Activated CD8-positive, alpha-beta memory T cell treated with anti-CD3 and anti-CD28 coated beads, Interleukin-2, amount 10 ng/mL, durations not matched to agents 7 days and 5 days (primary cell): ENCODE data around the gene NARS2. TPM values are rescaled to one million over a fixed set of nuclear protein-coding genes. Genes with fewer than 3 reads are reported as not detected.
A peak's percentile ranks its signal among the peaks of the same experiment; 100 is the strongest.
"Not testable (repeated sequence)": the region's sequence is repeated elsewhere in the genome, so short reads cannot be mapped to it uniquely, and the experiment has no call there.

ENCODE experiments used
- ATAC-seq: fragments of 150-1000 bp; cut with Tn5 transposase; one replicate; pipeline ENCODE4 v1.10.0; 2021; ENCODE audit warnings: moderate library complexity
- CTCF ChIA-PET: fragments of 350-600 bp; sonication (Branson Sonifier 250); formaldehyde crosslinking; loops from one replicate; lab custom pipeline; 2021; ENCODE audit warnings: antibody characterized with exemption; lab: Charles Lee
- DNase-seq: peaks from one replicate; pipeline ENCODE4 v3.0.0-alpha.2; 2020
- H3K27ac Mint-ChIP-seq: one replicate; pipeline ENCODE4 v1.8.0; 2021; ENCODE audit warnings: mild to moderate bottlenecking, mixed read lengths
- H3K27me3 Mint-ChIP-seq: one replicate; pipeline ENCODE4 v1.8.0; 2021; ENCODE audit warnings: mixed read lengths
- H3K36me3 Mint-ChIP-seq: one replicate; pipeline ENCODE4 v1.8.0; 2021; ENCODE audit warnings: mild to moderate bottlenecking, mixed read lengths
- H3K4me1 Mint-ChIP-seq: one replicate; pipeline ENCODE4 v1.8.0; 2021; ENCODE audit warnings: mixed read lengths
- H3K4me3 Mint-ChIP-seq: one replicate; pipeline ENCODE4 v1.8.0; 2021; ENCODE audit warnings: mild to moderate bottlenecking, moderate library complexity, mixed read lengths
- H3K9me3 Mint-ChIP-seq: one replicate; pipeline ENCODE4 v1.8.0; 2022; ENCODE audit warnings: low read depth, mixed read lengths
- total RNA-seq, 2 experiments: library from RNA; stranded (reverse); gene quantifications; one replicate each; pipeline ENCODE4 v1.2.3, GENCODE V29; 2021

The NARS2 gene
- 10 to 100 TPM; 20.0 TPM for total RNA-seq

GRCh38 chr11:78574386-78575381, at the start of gene NARS2:
Gene NARS2 (minus strand): TSS chr11:78574864. CDS start chr11:78574488, 376 bp downstream.
- ATAC-seq (peak; percentile 98), DNase-seq (peak; percentile 99)
- Mint-ChIP-seq H3K4me1 (peaks cover 24% of the 10 kb centered on the region), H3K9me3 (no peaks in the 10 kb centered on the region), H3K4me3 (peak within 1 kb of the TSS; percentile 98), H3K36me3 (peaks cover 15% of the 10 kb centered on the region), H3K27ac (peak within 1 kb of the TSS; percentile 95), H3K27me3 (peaks cover 5% of the 10 kb centered on the region)
- CTCF ChIA-PET = interaction anchor here (0.8 to 3.2 kb wide), 11 partner anchors 10 to 496 kb away, joined by 3 to 36 read pairs (median 4); partner anchors contain the start of genes ALG8 and GAB2

- Mint-ChIP-seq H3K27ac (no peak overlapping the region), H3K27me3 (peaks cover 14% of the 10 kb centered on the region), H3K4me3 (no peak overlapping the region), H3K36me3 (no peaks in the 10 kb centered on the region), H3K9me3 (peaks cover 9% of the 10 kb centered on the region), H3K4me1 (no peaks in the 10 kb centered on the region)
- DNase-seq (no peak), ATAC-seq (no peak)
- CTCF ChIA-PET = no interaction called here
Measured at GRCh38 chr11:78622666-78623065, 48.0 kb upstream of the NARS2 start.

GRCh38 chr11:78620159-78620558, 45.5 kb upstream of the NARS2 start:
- Mint-ChIP-seq H3K36me3 (no peaks in the 10 kb centered on the region), H3K4me1 (no peaks in the 10 kb centered on the region), H3K27me3 (peaks cover 9% of the 10 kb centered on the region), H3K27ac (no peak overlapping the region), H3K4me3 (no peak overlapping the region), H3K9me3 (peaks cover 9% of the 10 kb centered on the region)
- DNase-seq = no peak
- no peak for ATAC-seq
- CTCF ChIA-PET = no interaction called here

- H3K36me3 Mint-ChIP-seq = no peaks in the 10 kb centered on the region
- CTCF ChIA-PET = interaction anchor here (1.4 kb wide), 1 partner anchor 30 kb away, joined by 5 read pairs; no protein-coding TSS in a partner anchor
- no peak overlapping the region for H3K27ac Mint-ChIP-seq
- no peak for ATAC-seq
- peaks cover 19% of the 10 kb centered on the region for H3K27me3 Mint-ChIP-seq
- H3K4me3 Mint-ChIP-seq = no peak overlapping the region
- H3K4me1 Mint-ChIP-seq = no peaks in the 10 kb centered on the region
- peaks cover 9% of the 10 kb centered on the region for H3K9me3 Mint-ChIP-seq
- no peak for DNase-seq
Measured at GRCh38 chr11:78615724-78616123, 41.1 kb upstream of the NARS2 start.

- DNase-seq = no peak
- no peak overlapping the region for H3K4me3 Mint-ChIP-seq
- H3K27ac Mint-ChIP-seq = no peak overlapping the region
- H3K4me1 Mint-ChIP-seq = no peaks in the 10 kb centered on the region
- no peaks in the 10 kb centered on the region for H3K9me3 Mint-ChIP-seq
- ATAC-seq = no peak
- no peaks in the 10 kb centered on the region for H3K36me3 Mint-ChIP-seq
- CTCF ChIA-PET = no interaction called here
- H3K27me3 Mint-ChIP-seq = peaks cover 19% of the 10 kb centered on the region
Measured at GRCh38 chr11:78613378-78613813, 38.7 kb upstream of the NARS2 start.

GRCh38 chr11:78612721-78613377, 38.2 kb upstream of the NARS2 start:
- DNase-seq (no peak), ATAC-seq (no peak)
- no peaks in the 10 kb centered on the region for H3K9me3 Mint-ChIP-seq
- no peak overlapping the region for H3K27ac Mint-ChIP-seq
- CTCF ChIA-PET = no interaction called here
- no peak overlapping the region for H3K4me3 Mint-ChIP-seq
- peaks cover 19% of the 10 kb centered on the region for H3K27me3 Mint-ChIP-seq
- no peaks in the 10 kb centered on the region for H3K36me3 Mint-ChIP-seq
- H3K4me1 Mint-ChIP-seq = no peaks in the 10 kb centered on the region

- H3K4me1 Mint-ChIP-seq, H3K36me3 Mint-ChIP-seq, ATAC-seq, H3K27ac Mint-ChIP-seq, DNase-seq, H3K4me3 Mint-ChIP-seq, H3K9me3 Mint-ChIP-seq: not testable (repeated sequence)
- H3K27me3 Mint-ChIP-seq = peaks cover 17% of the 10 kb centered on the region
- CTCF ChIA-PET = interaction anchor here (1.0 kb wide), 1 partner anchor 22 kb away, joined by 3 read pairs; no protein-coding TSS in a partner anchor
Measured at GRCh38 chr11:78609321-78609720, 34.7 kb upstream of the NARS2 start.

GRCh38 chr11:78607696-78608095, 33.0 kb upstream of the NARS2 start:
- H3K27ac Mint-ChIP-seq = no peak overlapping the region
- H3K9me3 Mint-ChIP-seq = no peaks in the 10 kb centered on the region
- CTCF ChIA-PET = no interaction called here
- ATAC-seq = no peak
- no peak overlapping the region for H3K4me3 Mint-ChIP-seq
- H3K36me3 Mint-ChIP-seq = no peaks in the 10 kb centered on the region
- H3K27me3 Mint-ChIP-seq = peaks cover 10% of the 10 kb centered on the region
- DNase-seq = no peak
- H3K4me1 Mint-ChIP-seq = no peaks in the 10 kb centered on the region

- Mint-ChIP-seq H3K9me3 (no peaks in the 10 kb centered on the region), H3K27ac (no peak overlapping the region), H3K4me3 (no peak overlapping the region), H3K4me1 (no peaks in the 10 kb centered on the region), H3K27me3 (peaks cover 18% of the 10 kb centered on the region), H3K36me3 (no peaks in the 10 kb centered on the region)
- ATAC-seq = no peak
- CTCF ChIA-PET = no interaction called here
- DNase-seq = no peak
Measured at GRCh38 chr11:78606667-78607066, 32.0 kb upstream of the NARS2 start.

GRCh38 chr11:78605296-78605695, 30.6 kb upstream of the NARS2 start:
- peaks cover 30% of the 10 kb centered on the region for H3K27me3 Mint-ChIP-seq
- CTCF ChIA-PET = no interaction called here
- no peak overlapping the region for H3K27ac Mint-ChIP-seq
- no peak overlapping the region for H3K4me3 Mint-ChIP-seq
- DNase-seq (no peak), ATAC-seq (no peak)
- H3K9me3 Mint-ChIP-seq = no peaks in the 10 kb centered on the region
- no peaks in the 10 kb centered on the region for H3K36me3 Mint-ChIP-seq
- H3K4me1 Mint-ChIP-seq = no peaks in the 10 kb centered on the region

GRCh38 chr11:78603792-78604191, 29.1 kb upstream of the NARS2 start:
- Mint-ChIP-seq H3K9me3 (no peaks in the 10 kb centered on the region), H3K4me1 (no peaks in the 10 kb centered on the region), H3K27me3 (peaks cover 44% of the 10 kb centered on the region), H3K27ac (no peak overlapping the region), H3K36me3 (no peaks in the 10 kb centered on the region), H3K4me3 (no peak overlapping the region)
- CTCF ChIA-PET = no interaction called here
- ATAC-seq = no peak
- no peak for DNase-seq

GRCh38 chr11:78602771-78603170, 28.1 kb upstream of the NARS2 start:
- H3K36me3 Mint-ChIP-seq, H3K9me3 Mint-ChIP-seq, H3K4me1 Mint-ChIP-seq, ATAC-seq, H3K4me3 Mint-ChIP-seq, CTCF ChIA-PET, DNase-seq, H3K27ac Mint-ChIP-seq: not testable (repeated sequence)
- peaks cover 51% of the 10 kb centered on the region for H3K27me3 Mint-ChIP-seq

- H3K4me3 Mint-ChIP-seq, ATAC-seq, H3K36me3 Mint-ChIP-seq, CTCF ChIA-PET, H3K9me3 Mint-ChIP-seq, H3K27ac Mint-ChIP-seq, H3K4me1 Mint-ChIP-seq, DNase-seq: not testable (repeated sequence)
- H3K27me3 Mint-ChIP-seq = peaks cover 49% of the 10 kb centered on the region
Measured at GRCh38 chr11:78601066-78601465, 26.4 kb upstream of the NARS2 start.
